HK-2 (cell line): ENCODE results near the gene GJB4.
"Not testable (repeated sequence)": the region's sequence is repeated elsewhere in the genome, so short reads cannot be mapped to it uniquely, and the experiment has no call there.

Experiments used
- DNase-seq: peaks from one replicate; pipeline ENCODE4 v3.0.0-alpha.2; 2018; ENCODE audit not compliant: unreplicated experiment

Gene GJB4

DNA sequence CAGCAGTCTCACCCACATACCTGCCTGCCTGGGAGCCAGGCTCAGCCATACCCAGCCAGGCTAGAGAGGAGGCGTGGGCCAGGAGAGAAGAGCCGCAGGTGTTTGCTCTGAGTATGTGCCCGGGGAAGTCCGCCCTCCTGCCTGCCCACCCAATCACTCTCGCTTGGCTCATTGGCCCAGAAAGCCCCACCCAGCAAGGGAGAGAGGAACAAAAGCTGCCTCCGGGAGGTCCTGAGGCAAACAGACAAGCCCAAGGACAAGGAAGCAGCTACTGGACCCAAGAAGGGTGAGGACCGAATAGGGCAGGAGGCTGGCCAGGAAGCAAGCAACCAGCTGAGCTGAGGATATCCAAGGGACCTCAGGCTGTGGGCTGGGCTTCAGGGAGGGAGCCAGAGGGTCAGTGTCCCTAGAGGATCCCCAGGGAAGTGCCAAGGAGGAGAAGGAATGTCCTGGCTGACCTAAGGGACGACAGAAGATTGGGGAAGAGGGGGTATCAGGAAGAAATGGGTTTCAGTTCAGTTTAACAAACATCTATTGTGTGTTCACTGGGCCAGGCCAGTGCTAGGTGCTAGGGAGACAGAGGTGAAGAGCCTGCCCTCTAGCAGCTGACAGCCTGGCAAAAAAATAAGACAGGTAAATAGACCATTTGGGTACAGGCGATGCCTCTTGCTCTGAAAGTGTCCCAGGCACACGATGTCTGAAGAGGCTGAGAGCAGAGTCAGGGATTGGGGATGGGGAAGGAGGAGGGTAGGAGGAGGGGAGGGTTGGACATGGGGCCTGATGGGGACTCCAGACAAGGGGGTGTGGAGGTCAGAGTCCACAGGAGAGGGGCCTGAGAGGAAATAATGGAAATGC is at the start of gene GJB4:
Gene GJB4 (plus strand): TSS at position 238 of the 855 bp plus-strand sequence. CDS start 1,515 bp downstream, outside the sequence.
- DNase-seq: no peak

DNA sequence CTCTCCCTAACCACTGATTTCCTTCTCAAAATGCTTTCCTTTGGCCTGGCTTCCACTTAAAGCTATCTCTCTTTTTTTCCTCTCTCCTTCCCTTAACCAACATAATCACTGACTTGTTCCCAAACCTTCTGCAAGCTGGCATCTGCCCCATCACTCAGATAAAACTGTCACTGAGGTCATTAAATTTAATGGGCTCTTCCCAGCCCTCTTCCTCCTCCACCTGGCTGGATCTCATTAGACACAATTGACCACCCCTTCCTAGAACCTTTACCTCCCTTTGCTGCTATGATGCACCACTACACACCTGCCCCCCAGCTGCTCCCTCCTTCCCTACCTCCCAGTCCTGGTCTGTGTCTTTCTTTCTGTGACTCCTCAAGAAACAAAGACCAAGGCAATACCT is 48.7 kb upstream of the GJB4 start:
- DNase-seq: no peak

DNA sequence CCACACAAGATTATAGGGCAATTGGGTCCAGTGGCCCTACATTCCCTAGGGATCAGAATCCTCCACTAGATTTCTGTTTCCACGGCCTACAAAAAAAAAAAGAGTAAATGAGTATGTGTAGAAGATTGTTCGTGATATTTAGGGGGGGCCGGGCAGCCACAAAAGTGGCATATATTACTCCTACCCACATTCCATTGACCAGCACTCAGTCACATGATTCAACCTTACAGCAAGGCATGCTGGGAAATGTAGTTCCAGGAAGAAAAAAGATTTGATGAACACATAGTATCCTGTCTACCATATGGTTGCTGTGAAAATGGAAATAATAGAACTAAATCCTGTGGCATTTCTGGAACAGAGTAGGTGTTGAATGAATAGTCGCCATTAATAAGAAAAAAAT is 48.1 kb upstream of the GJB4 start:
- DNase-seq: no peak

DNA sequence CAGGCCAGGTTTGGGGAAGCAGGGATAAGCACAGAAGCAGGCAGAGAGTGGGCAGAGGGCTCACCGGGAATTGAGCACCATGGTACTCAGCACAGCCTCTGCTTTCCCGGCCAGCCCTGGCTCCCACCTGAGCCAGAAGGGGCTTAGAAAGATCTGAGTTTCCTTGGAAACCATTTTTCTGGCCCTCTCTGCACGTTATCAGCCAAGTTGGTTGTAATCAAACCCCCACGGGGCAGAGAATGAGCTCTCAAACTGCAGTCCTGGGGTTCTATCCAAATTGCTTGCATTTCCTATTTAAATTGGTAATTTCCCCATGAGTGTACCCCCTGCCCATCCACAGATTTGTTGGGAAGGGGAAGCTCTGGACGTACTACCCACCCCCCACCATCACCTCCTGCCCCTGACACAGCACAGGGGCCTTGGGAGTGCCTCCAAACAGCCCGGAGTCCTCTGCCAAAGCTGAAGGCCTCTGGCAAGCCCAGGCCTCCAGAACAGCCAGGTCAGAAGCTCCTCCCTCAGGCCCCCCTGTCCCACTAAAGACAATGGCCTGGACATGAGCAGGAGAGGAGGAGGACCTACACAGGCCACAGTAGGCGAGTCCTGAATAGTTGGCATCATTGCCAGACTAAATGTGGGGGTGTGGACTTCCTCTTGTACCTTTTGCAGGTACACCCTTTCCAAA is 47.4 kb upstream of the GJB4 start:
- no peak for DNase-seq

DNA sequence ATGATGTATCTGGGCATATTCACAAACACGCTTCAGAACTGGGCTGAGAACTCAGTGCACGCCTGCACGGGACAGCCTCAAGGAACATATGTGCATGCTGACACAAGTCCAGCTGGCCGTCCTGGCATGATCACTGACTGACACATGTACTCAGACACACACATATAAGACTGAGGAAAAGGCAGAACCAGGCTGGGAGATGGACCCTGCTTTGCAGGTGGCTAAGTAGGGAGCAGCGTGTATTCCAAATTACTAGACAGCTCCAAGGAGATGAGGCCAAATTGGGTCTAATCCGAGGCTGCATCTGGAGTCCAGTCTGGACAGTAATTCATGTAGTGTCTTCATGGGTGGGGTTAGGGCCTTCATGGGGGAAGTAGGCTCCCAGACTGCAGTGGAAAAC is 46.1 kb upstream of the GJB4 start:
- DNase-seq: no peak

DNA sequence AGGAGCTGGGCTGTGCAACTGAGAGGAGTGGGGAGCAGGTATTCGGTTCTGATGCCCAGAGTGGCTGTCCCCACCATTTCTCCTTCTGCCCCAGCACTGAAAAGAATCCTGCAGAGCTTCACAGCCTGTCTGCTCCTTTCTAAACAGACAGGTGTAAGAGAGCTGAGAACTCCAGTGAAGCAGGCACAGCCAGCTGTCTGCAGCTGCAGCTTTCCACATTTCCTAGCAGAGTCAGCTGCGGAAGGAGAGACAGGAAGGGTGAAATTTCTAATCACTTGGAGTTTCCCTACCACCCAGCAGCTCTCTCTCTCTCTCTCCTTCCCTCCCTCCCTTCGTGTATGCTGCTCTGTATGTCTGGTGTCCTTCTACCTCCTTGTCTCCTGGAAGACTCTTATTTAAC is 45.2 kb upstream of the GJB4 start:
- no peak for DNase-seq

DNA sequence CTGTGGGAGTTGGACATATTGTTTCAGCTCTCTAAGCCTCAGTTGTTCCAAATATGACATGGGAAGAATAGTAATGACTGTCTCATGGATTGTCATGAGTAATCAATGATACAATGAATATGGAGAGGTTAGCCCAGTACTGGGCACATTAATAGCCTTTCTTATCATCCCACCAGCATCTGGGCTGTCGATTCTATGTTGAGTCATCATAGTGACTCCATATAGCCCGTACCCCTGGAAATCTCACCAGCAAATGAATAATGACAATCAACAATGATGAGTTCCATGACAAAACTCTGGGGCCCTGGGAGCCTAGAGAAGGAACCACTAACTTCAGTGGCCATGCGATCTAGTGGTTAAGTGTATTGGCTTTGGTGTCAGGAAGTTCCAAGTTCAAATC is 44.4 kb upstream of the GJB4 start:
- DNase-seq: no peak

DNA sequence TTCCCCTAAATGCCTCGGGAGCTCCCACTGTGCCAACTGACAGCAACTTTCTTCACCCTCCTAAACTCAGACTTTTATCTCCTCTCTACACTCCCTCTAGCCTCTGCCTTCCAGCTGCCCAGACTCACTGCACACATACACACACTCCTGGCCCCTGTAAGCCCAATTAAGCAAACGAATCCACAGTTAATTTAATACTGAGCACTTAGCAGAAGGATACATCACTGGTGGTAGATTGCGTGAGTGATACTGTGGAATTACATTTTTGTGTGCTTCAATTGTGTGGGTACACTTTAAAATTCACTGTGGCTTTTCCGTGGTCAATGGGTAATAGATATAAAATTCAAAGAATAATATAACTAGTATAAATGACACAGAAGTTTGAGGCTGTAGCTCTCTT is 38.3 kb upstream of the GJB4 start:
- no peak for DNase-seq

DNA sequence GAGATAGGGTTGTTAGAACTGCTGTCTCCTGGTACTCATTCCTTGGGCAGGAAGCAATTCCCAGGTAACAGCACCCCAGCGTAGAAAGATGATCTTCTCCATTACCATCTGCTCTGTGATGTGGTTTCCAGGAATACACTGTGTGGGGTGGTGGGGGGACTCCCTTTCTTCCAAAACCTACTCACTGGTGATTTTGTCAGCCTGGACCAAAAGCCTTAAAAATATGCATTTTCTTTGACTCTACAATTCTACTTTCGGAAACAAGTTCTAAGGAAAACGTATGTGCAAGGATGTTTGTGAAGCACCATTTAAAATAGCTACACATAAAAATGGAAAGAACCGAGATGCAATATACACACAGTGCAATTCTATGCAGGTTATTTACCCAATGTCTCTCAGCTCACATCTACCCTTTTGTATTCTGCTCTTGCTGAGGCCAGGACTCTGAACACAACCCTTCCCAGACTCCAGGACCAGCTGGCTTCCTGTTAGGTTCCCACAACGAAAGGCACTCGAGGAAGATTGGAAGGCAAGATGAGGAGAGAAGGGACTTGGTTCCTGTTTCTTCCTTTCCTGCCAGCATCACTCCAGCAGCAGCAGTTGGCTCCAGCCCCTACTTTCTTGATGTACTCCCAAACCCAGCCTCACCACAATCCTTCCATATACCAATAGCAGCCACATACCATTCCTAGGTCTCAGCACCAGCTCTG is 37.7 kb upstream of the GJB4 start:
- no peak for DNase-seq

DNA sequence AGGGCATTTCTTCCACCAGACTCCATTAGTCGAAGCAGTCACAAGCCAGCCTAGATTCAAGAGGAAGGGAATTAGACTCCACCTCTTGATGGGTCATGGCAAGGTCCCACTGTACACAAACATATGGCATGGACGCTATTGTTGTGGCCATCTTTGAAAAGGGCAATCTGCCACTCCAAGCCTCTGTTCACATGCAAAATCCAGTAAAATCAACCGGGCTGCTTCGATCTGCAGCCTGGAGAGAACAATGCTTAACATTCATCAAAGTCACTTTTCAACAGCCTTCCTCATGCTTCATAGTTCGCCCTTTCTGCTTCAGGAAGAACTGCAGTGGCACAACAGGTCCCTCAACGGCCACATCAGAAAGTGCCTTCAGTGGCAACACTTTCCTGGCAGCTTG is 32.7 kb upstream of the GJB4 start:
- DNase-seq: no peak

DNA sequence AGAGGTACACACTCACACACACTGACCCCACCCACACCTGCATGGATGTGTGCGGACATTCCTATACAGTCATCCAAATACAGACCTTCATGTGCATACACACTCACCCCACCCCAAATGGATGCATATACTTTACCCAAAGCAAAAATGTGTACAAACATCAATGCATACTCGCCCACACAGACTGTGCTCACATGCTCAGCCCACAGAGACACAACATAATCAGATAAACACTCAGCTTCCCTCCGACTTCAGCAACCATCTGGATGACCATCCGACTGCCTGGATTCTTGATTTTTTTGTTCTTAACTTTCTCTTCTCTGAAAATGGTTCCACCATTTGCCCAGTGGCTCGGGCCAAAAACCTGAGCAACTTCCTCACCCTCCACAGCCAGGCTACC is 29.1 kb upstream of the GJB4 start:
- DNase-seq: no peak

DNA sequence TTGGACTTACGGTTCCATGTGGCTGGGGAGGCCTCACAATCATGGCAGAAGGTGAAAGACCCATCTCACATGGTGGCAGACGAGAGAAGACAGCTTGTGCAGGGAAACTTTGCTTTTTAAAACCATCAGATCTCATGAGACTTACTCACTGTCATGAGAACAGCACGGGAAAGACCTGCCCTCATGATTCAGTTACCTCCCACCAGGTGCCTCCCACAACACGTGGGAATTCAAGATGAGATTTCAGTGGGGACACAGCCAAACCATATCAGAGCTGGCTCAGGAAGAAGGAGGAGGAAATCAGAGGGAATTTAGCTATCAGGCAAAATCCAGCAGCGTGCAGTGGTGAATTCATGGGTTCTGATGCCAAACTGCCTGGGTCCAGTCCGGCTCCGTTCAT is 26.7 kb upstream of the GJB4 start:
- not testable (repeated sequence) for DNase-seq

DNA sequence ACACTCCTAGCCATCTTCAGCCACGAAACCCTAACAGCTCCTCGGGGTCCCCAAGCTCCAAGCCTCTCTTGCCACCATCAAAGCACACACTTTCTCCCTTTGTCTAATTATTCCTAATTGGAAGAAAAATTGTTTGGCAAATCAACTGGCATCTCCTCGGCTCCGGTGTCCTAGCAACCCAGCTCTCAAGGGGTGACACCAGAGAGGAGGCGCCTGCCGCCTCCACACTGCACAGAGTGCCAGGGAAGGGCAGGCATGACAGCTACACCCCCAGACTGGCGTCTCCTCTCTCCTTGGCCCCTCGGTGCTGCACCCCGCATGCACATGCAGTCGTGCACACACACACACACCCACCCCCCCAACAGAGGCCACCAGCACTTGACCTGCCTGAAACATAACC is 22.8 kb upstream of the GJB4 start:
- DNase-seq: no peak

DNA sequence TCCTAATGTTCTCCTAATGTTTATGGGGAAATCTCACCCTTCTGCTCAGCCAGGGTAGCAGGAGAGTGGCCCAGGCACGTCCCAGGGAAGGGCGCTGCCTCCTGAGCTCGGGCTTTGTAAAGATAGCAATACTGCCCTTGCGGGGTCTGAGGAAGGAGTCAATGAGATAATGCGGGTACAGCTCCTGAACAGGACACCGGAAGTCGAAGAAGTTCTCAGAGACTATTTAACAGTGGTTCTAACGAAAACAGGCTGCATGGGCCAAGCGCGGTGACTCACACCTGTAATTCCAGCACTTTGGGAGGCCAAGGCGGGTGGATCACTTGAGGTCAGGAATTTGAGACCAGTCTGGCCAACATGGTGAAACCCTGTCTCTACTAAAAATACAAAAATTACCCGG is 22.3 kb upstream of the GJB4 start:
- DNase-seq: not testable (repeated sequence)

DNA sequence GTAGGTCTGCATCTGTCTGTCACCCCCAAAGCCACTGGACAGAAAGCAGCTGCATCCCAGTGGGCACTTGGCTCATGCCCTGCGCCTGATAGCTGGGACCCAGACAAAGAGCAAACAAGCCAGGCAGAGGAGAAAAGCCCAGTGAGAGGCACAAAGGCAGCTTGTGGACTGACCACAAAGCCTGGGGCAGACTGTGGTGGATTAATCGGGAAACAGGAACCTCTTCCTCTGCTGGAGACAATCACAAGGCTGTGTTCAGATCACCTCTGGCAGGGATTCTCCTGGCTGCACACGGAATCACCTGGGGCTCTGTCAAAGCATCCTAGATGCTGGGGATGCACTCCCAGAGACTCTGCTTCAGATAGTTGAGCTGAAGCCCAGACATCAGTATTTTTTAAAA is 19.9 kb upstream of the GJB4 start:
- no peak for DNase-seq

DNA sequence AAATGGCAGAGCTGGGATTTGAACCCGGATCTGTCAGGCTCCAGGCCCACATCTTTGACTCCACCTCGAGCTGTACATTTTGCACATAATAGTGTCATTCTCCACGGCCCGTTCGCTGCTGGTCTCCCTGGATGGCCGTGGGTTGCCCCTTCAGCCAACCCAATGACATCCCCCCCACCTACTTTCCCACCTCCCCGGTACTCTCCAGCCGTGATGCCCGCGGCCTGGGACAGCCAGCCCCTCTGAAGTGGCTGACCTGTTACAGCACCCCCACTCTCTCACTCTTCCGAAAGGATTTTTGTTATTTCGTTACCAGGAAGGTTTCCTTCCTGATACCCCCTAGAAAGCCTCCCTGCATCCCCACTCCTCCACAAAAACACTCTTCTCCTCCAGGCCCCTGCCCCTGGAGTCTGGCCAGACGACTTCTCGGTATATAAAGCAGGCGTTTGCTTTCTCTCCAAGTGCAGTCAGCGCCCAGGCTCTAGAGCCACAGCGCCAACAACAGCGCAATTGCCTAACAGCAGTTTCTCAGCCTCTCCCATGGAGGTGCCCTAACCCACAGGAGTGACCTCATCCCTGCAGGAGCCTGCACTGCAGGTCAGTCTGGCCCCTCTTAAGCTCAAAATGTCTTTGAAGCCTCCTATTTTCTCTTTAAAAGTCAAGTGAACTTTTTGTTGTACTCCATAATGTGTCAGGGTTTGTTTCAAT is 19.2 kb upstream of the GJB4 start:
- DNase-seq: no peak

DNA sequence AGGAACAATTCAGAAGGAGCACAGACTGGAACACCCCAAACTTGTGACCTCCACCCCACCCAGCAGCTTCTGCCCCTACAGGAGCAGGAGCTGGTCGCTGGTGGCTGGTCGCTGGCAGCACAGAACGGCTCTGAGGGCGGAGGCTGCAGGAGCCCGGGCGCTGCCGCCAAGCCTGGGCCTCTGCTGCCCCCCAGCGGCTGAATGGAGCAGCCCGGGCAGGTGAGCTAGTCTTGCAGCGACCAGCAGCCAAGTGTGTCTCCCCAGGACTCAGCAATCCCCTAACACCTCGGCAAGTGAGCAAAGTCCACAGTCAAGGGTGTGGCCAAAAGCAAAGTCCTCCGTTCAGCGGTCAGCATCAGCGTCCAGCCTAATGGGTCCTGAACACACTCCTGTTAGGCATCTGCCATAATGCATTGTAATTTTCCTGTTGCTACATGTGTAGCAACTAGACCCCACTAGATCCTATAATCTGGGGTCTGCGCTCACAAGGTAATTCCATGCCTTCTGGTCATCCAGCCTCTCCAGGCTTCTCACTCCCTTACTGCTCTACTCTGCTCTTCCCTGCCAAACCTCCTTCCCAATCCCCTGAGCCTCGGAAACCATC is 16.8 kb upstream of the GJB4 start:
- DNase-seq: peak; percentile 82

DNA sequence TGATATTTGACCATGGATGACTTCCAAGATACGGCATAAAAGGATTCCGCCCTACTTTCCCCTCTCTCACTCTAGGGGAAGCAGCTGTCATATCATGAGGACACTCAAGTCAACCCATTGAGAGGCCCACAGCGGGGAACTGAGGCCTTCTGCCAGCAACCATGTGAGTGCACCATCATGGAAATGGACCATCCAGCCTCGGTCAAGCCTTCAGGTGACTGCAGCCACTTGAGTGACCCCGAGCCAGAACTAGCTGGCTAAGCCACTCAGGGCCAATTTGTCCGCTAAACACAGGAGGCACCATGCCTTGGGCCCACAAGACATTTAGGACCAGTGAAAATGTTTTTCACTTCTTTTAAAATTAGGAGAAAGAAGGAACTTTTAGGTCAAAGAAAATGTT is 15.8 kb upstream of the GJB4 start:
- DNase-seq: no peak

DNA sequence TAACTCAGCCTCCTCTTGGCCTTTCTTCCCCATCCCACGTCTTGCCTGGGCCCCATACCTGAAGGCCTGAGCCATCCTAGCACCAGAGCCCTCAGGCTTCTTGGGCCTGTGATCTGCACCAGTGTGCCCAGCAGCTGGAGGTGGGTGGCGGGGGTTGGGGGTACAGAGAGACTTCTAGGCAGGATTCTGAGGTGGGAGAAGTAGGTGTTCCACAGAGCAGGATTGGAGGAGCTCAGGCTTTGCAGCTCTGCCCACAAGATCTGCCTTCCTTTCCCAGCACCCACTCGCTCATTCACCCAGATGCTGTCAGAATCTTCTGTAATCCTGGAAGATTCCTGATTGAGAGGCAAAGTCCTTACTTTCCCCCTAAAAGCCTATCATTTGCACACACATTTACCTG is 14.7 kb upstream of the GJB4 start:
- no peak for DNase-seq

DNA sequence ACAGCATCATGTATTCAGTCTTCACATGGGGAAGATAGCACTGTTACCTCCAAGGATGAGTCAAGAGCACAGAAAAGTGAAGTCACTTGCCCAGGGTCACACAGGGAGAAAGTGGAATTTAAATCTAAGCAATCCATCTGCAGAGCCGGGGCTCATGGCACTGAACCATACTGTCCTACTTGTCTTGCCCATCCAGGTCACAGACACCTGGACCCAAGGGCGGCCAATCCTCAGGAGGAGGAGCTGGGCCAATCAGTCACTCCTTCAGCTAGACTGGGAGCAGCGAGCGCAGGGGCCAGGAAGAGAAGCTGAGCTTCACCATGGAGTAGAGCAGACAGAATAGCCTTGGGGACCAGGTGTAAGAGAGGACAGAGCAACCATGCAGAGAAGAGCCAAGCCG is 13.9 kb upstream of the GJB4 start:
- no peak for DNase-seq

DNA sequence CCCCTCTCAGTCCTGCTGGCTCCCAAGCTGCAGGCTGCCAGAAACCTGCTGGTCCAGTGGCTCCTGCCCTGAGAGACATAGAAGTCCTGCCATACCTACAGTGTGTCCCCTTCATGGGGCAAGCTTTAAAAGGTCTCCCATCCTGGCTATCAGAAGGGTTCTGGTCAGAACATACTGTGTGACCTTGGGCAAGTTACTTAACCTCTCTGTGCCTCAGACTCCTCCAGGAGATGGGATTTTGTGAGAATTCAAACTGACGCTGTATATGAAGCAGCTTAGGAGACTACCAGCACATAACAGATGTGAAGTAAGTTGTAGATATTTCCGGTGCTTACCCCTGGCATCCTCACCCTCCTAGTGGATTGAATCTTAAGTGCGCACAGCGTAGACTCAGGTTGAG is 13.4 kb upstream of the GJB4 start:
- DNase-seq: no peak
